HG03460 (cell line): ENCODE measurements around the gene DGKZ.

ENCODE experiments used
- ATAC-seq: cut with Tn5 transposase; IDR thresholded peaks from one replicate; pipeline ENCODE4 v1.9.1; 2021; ENCODE audit not compliant: unreplicated experiment

The DGKZ gene

DNA sequence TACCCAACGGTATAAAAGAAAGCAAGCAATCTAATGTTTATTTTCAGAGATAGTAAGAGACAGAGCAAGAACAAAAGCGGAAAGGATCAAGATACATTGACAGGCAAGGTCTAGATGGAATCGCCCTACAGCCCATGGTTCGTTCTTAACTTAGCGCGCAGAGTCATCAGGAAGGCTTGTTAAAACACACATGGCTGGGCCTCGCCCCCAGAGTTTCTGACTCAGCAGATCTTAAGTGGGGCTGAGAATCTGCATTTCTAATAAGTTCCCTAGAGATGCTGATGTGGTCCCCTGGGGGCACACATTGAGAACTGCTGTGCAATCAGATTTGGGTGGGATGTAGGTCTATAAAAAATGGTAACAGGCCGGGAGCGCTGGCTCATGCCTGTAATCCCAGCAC is 80.1 kb downstream of the DGKZ start:
- ATAC-seq, result no peak

DNA sequence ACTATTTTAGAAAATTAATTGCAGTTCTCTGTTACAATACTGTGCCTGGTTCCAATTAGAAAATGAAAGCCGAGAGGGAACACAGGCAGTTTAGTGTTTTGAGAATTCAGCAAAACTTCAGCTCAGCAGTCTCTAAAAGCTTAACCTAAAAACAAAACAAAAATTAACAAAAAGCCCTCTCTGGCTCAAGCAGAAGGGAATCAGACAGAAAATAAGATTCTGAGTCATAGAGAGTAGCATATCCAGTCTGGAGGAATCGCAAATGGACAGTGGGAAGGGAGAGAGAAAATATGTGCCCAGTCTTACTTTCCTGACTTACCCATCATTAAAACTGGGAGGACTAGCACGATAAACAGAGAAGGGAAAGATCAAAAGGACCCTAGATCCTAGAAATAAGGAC is 82.5 kb downstream of the DGKZ start:
- ATAC-seq, result no peak
